HUES48 (cell line): ENCODE data around the gene SCGB3A1.

Experiments
- H3K27ac ChIP-seq: one replicate; pipeline ENCODE4 v1.7.0; 2013; ENCODE audit warnings: low read depth, low read length, inconsistent platforms
- H3K27me3 ChIP-seq: 2 replicates; pipeline ENCODE4 v1.6.1; 2013; ENCODE audit warnings: mild to moderate bottlenecking, low read length; ENCODE audit not compliant: control insufficient read depth, insufficient read depth
- H3K36me3 ChIP-seq: 2 replicates; pipeline ENCODE4 v1.6.1; 2013; ENCODE audit warnings: low read length; ENCODE audit not compliant: control insufficient read depth, insufficient read depth
- H3K4me1 ChIP-seq: 2 replicates; pipeline ENCODE4 v1.6.1; 2013; ENCODE audit warnings: mild to moderate bottlenecking, low read length; ENCODE audit not compliant: control insufficient read depth, insufficient read depth
- H3K4me3 ChIP-seq: 2 replicates; pipeline ENCODE4 v1.5.1; 2013; ENCODE audit warnings: mild to moderate bottlenecking, low read depth, low read length
- H3K9ac ChIP-seq: 2 replicates; pipeline ENCODE4 v1.6.1; 2013; ENCODE audit warnings: mild to moderate bottlenecking, low read depth, low read length, moderate library complexity
- H3K9me3 ChIP-seq: 2 replicates; pipeline ENCODE4 v1.6.1; 2013; ENCODE audit warnings: low read length; ENCODE audit not compliant: control insufficient read depth, insufficient read depth

The SCGB3A1 gene

GRCh38 chr5:180624587-180624986, 33.3 kb upstream of the SCGB3A1 start:
- no peaks in the 10 kb centered on the region for H3K9me3 ChIP-seq

DNA sequence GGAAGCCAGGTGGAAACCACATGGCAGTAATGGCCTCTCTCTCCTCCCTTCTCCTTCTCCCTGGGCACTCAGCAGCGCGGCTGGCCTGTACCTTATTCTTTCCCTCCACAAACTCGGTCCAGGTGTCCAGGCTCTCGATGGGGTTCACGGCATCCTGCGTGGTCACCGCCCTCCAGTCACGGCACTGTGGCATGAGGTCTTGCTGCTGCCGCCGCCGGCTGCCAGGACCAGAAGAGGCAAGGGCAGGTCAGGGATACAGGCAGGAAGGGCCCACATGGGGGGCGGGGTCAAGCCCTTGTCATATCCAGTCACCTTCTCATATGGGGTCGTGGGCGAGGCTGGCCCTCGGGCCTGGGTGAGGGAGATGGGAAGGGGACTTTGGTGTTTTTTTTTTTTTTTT, 32.5 kb upstream of the SCGB3A1 start:
- no peaks in the 10 kb centered on the region for H3K27me3 ChIP-seq
- no peak overlapping the region for H3K9ac ChIP-seq
- no peak overlapping the region for H3K27ac ChIP-seq
- no peak overlapping the region for H3K4me3 ChIP-seq
- no peaks in the 10 kb centered on the region for H3K36me3 ChIP-seq
- no peaks in the 10 kb centered on the region for H3K9me3 ChIP-seq
- no peaks in the 10 kb centered on the region for H3K4me1 ChIP-seq

More at GRCh38 chr5:180624587-180624986, 33.3 kb upstream of the SCGB3A1 start:
- no peaks in the 10 kb centered on the region for H3K4me1 ChIP-seq
- no peak overlapping the region for H3K27ac ChIP-seq
- H3K4me3 ChIP-seq, result no peak overlapping the region
- no peaks in the 10 kb centered on the region for H3K27me3 ChIP-seq
- H3K9ac ChIP-seq, result no peak overlapping the region
- no peaks in the 10 kb centered on the region for H3K36me3 ChIP-seq

DNA sequence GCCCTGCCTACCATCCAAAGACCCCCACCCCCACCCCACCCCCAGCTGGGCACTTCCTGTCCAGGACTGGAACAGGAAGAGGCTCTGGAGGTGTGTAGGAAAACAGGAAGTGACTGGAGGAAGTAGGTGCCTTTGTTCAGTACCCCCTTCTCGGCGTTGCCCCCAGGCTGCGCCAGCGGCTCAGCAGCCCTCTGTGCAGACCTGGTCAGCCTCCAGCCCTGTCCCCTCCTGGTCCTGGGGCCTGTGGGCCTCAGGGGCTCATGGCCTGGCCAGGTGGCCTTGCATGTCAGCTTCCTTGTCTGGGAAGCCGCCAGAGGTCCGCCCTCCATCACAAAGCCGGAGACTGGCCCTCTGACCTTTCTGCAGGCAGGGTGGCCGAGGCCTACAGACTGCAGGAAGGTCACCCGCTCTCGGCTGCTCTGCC, 32.1 kb upstream of the SCGB3A1 start:
- H3K9ac ChIP-seq, result no peak overlapping the region
- no peaks in the 10 kb centered on the region for H3K36me3 ChIP-seq
- H3K4me1 ChIP-seq, result no peaks in the 10 kb centered on the region
- H3K27me3 ChIP-seq, result peaks cover 4% of the 10 kb centered on the region
- H3K27ac ChIP-seq, result no peak overlapping the region
- H3K4me3 ChIP-seq, result no peak overlapping the region
- H3K9me3 ChIP-seq, result no peaks in the 10 kb centered on the region

GRCh38 chr5:180622910-180623309, 31.6 kb upstream of the SCGB3A1 start:
- no peaks in the 10 kb centered on the region for H3K9me3 ChIP-seq
- H3K9ac ChIP-seq, result no peak overlapping the region
- H3K4me3 ChIP-seq, result no peak overlapping the region
- no peaks in the 10 kb centered on the region for H3K4me1 ChIP-seq
- no peaks in the 10 kb centered on the region for H3K36me3 ChIP-seq
- H3K27ac ChIP-seq, result no peak overlapping the region
- H3K27me3 ChIP-seq, result peaks cover 7% of the 10 kb centered on the region

GRCh38 chr5:180621311-180621710, 30.0 kb upstream of the SCGB3A1 start:
- Histone ChIP-seq H3K4me1 (no peaks in the 10 kb centered on the region), H3K27me3 (peaks cover 14% of the 10 kb centered on the region), H3K36me3 (no peaks in the 10 kb centered on the region), H3K9ac (no peak overlapping the region), H3K4me3 (no peak overlapping the region), H3K9me3 (no peaks in the 10 kb centered on the region), H3K27ac (no peak overlapping the region)

GRCh38 chr5:180620014-180620413, 28.7 kb upstream of the SCGB3A1 start:
- Histone ChIP-seq H3K36me3 (no peaks in the 10 kb centered on the region), H3K9ac (no peak overlapping the region), H3K27me3 (peaks cover 15% of the 10 kb centered on the region), H3K9me3 (no peaks in the 10 kb centered on the region), H3K4me3 (no peak overlapping the region), H3K27ac (no peak overlapping the region), H3K4me1 (no peaks in the 10 kb centered on the region)

DNA sequence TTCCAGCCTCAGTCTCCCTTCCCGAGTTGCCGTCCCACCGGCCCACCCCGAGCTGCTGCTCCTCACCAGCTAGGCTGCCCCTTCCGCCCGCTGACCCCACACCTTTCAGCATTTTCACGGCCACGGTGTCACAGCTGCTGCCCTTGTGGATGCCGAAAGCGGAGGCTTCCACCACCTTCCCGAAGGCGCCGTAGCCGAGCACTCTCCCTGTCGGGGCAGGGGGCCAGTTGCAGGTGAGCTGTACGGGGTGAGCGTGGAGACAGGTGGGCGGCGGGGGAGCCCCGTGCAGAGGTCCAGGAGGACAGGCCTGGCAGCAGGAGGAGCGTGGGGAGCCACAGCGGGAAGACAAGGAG, 28.2 kb upstream of the SCGB3A1 start:
- peak overlapping the region; percentile 70; the same call in 1 of the 2 replicates for H3K4me3 ChIP-seq
- H3K27me3 ChIP-seq, result peaks cover 15% of the 10 kb centered on the region
- no peaks in the 10 kb centered on the region for H3K9me3 ChIP-seq
- no peak overlapping the region for H3K27ac ChIP-seq
- no peaks in the 10 kb centered on the region for H3K36me3 ChIP-seq
- H3K4me1 ChIP-seq, result no peaks in the 10 kb centered on the region
- no peak overlapping the region for H3K9ac ChIP-seq

DNA sequence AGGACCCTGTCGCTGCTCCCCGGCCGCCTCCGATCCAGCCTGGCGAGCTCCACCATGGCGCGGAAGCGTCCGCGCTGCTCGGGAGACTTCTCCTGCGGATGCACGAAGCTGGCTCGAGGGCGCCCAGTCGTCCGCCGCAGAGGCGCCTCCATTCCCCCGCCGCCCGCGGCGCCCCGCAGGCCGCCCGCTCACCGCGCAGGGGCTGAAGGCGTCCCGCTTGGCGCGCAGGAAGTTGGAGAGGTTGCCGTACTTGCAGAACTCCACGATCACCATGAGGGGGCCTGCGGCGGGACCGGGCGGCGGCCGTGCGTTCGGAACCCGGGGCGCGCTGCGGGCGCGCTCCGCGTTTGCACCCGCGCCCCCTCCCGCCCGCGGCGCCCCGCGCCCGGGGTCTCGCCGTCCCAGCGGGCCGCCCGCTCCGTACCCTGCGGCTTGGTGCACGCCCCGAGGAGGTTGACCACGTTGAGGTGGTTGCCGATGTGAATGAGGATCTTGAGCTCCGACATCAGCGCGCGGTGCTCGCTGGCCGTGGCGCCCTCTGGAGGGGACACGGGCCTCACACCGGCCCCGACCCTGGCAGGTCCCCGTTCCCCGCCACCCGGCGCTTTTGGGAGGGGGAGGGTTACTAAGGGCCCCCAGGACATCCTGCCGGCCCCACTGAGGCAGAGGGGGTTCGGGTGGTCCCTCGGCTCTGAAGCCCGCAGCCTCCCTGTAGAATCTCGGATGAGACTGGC, 27.7 kb upstream of the SCGB3A1 start:
- Histone ChIP-seq H3K27me3 (peaks cover 15% of the 10 kb centered on the region), H3K9me3 (no peaks in the 10 kb centered on the region), H3K4me1 (no peaks in the 10 kb centered on the region), H3K9ac (peak overlapping the region; percentile 51; the same call in 1 of the 2 replicates), H3K4me3 (peak overlapping the region; percentile 70), H3K27ac (no peak overlapping the region), H3K36me3 (no peaks in the 10 kb centered on the region)

DNA sequence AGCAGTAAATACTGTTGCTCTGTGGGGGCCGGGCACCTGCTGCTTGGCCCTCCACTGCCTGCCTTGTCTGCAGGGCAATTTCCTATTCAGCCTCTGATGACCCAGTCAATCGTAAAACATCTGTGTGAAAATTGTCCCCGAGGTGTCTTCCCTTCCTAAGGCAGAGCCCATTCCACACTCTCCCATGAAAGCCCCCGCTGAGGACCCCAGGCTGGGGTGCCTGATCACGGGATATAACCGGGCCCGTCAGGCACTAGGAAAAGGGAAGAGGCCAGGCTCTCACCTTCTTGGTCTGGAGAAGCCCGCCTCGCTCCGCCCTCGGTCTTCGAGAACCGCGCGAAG, 27.2 kb upstream of the SCGB3A1 start:
- Histone ChIP-seq H3K9me3 (no peaks in the 10 kb centered on the region), H3K36me3 (no peaks in the 10 kb centered on the region), H3K4me1 (no peaks in the 10 kb centered on the region), H3K9ac (peak overlapping the region; percentile 51; the same call in 1 of the 2 replicates), H3K27me3 (peaks cover 15% of the 10 kb centered on the region), H3K4me3 (peak overlapping the region; percentile 70), H3K27ac (no peak overlapping the region)

DNA sequence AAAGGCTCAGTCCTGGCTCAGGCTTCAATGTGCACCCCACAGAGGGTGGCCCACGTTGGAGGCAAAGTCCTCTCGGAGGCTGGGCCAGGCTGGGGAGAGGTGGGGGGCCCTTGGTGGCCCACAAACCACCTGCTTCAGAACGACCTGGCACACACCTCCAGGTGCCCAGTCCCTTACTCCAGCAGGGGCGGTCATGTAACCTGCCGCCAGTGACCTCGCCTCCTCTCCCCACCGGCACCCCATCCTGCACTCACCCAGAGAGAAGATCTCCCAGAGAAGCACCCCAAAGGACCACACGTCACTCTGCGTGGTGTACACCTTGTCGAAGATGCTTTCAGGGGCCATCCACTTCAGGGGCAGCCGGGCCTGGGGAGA, 22.5 kb upstream of the SCGB3A1 start:
- Histone ChIP-seq H3K9me3 (no peaks in the 10 kb centered on the region), H3K4me3 (no peak overlapping the region), H3K27me3 (peaks cover 15% of the 10 kb centered on the region), H3K36me3 (no peaks in the 10 kb centered on the region), H3K27ac (no peak overlapping the region), H3K9ac (no peak overlapping the region), H3K4me1 (no peaks in the 10 kb centered on the region)

DNA sequence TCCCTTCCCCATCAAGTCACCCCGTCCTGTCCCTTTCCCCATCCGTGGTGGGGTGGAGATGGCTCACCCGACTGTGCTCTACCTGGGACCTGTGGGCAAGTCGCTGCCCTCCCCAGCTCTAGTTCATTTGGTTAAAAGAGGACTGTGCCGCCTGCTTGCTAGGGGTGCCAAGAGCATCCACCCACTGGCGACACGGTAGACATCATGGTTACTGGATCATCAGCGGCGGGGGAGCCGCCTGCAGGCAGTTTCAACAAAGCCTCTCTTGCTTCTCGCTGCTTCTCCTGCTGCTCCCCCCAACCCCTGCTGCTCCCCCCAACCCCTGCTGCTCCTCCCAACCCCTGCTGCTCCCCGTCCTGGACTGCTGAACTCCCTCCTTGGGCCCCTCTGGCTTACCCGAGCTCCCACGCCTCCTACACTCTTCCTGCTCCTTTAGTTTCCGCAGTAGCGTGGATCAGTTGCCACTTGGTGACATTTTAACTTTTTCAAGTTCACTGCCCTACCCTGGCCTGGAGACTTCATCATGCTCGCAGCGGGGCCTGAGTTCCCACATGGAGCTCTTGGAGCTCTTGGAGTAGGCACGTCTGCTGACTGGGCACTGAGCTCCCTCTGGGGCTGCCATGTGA, 22.0 kb upstream of the SCGB3A1 start:
- Histone ChIP-seq H3K9ac (no peak overlapping the region), H3K4me1 (no peaks in the 10 kb centered on the region), H3K27ac (no peak overlapping the region), H3K9me3 (no peaks in the 10 kb centered on the region), H3K36me3 (no peaks in the 10 kb centered on the region), H3K27me3 (peaks cover 10% of the 10 kb centered on the region), H3K4me3 (no peak overlapping the region)
